Naive thymus-derived CD4-positive, alpha-beta T cell (primary cell): ENCODE data around the gene RBCK1. TPM values are rescaled to one million over a fixed set of nuclear protein-coding genes. Genes with fewer than 3 reads are reported as not detected.

Source experiments
- ATAC-seq: fragments of 150-1000 bp; cut with Tn5 transposase; 2 replicates; pipeline ENCODE4 v1.10.0; 2021; ENCODE audit warnings: mild to moderate bottlenecking, moderate library complexity
- CTCF ChIA-PET: fragments of 350-600 bp; sonication (Branson Sonifier 250); formaldehyde crosslinking; loops from one replicate; lab custom pipeline; 2021; ENCODE audit warnings: antibody characterized with exemption; lab: Charles Lee
- POLR2A ChIA-PET: fragments of 350-600 bp; sonication (Branson Sonifier 250); formaldehyde crosslinking; loops from one replicate; lab custom pipeline; 2021; ENCODE audit warnings: antibody characterized with exemption, inconsistent platforms; lab: Charles Lee
- DNase-seq, 9 donors: peaks; one replicate each; pipeline versions ENCODE4 v3.0.0 to v3.0.0-alpha.2; 2020 to 2022; ENCODE audit warnings: mixed read lengths in 1 of 9
- H3K27ac ChIP-seq: one replicate; pipeline ENCODE4 v1.7.0; 2013; ENCODE audit warnings: mild to moderate bottlenecking, low read depth, low read length, moderate library complexity
- H3K27me3 ChIP-seq, 2 donors: one replicate each; pipeline ENCODE4 v1.7.0; 2013; ENCODE audit warnings: low read length in 2 of 2, mild to moderate bottlenecking in 2 of 2, moderate library complexity in 2 of 2; ENCODE audit not compliant: control insufficient read depth in 2 of 2, insufficient read depth in 2 of 2
- H3K36me3 ChIP-seq, 3 experiments: 1 replicate in 2 of 3; 2 replicates in 1 of 3; pipeline ENCODE4 v1.7.0; 2013; ENCODE audit warnings: low read length in 3 of 3, mild to moderate bottlenecking in 3 of 3, moderate library complexity in 1 of 3; ENCODE audit not compliant: insufficient read depth in 3 of 3, control insufficient read depth in 2 of 3
- H3K4me1 ChIP-seq, 2 donors: one replicate each; pipeline ENCODE4 v1.7.0; 2013; ENCODE audit warnings: low read length in 2 of 2, mild to moderate bottlenecking in 2 of 2, moderate library complexity in 1 of 2; ENCODE audit not compliant: control insufficient read depth in 2 of 2, insufficient read depth in 2 of 2
- H3K4me3 ChIP-seq: 2 replicates; pipeline ENCODE4 v1.7.0; 2013; ENCODE audit warnings: mild to moderate bottlenecking, low read length
- H3K9me3 ChIP-seq, 3 experiments: 1 replicate in 2 of 3; 2 replicates in 1 of 3; pipeline ENCODE4 v1.7.0; 2013; ENCODE audit warnings: low read length in 3 of 3; ENCODE audit not compliant: control insufficient read depth in 2 of 3
- H3K27ac Mint-ChIP-seq, 9 donors: one replicate each; pipeline ENCODE4 v1.8.0; 2020 to 2022; ENCODE audit warnings: mixed read lengths in 9 of 9, mild to moderate bottlenecking in 8 of 9, moderate library complexity in 5 of 9, inconsistent platforms in 2 of 9
- H3K27me3 Mint-ChIP-seq, 5 donors: one replicate each; pipeline ENCODE4 v1.8.0; 2021 to 2022; ENCODE audit warnings: mixed read lengths in 5 of 5, mild to moderate bottlenecking in 1 of 5
- H3K36me3 Mint-ChIP-seq, 5 donors: one replicate each; pipeline ENCODE4 v1.8.0; 2020 to 2022; ENCODE audit warnings: mixed read lengths in 5 of 5, mild to moderate bottlenecking in 3 of 5, inconsistent platforms in 1 of 5
- H3K4me1 Mint-ChIP-seq, 7 donors: one replicate each; pipeline ENCODE4 v1.8.0; 2020 to 2022; ENCODE audit warnings: mixed read lengths in 7 of 7, mild to moderate bottlenecking in 3 of 7, inconsistent platforms in 1 of 7
- H3K4me3 Mint-ChIP-seq, 10 donors: one replicate each; pipeline ENCODE4 v1.8.0; 2020 to 2022; ENCODE audit warnings: mild to moderate bottlenecking in 10 of 10, mixed read lengths in 10 of 10, moderate library complexity in 6 of 10, inconsistent platforms in 2 of 10
- H3K9me3 Mint-ChIP-seq, 11 donors: one replicate each; pipeline ENCODE4 v1.8.0; 2020 to 2022; ENCODE audit warnings: mixed read lengths in 11 of 11, mild to moderate bottlenecking in 4 of 11, inconsistent platforms in 1 of 11, moderate library complexity in 1 of 11
- intact Hi-C, 2 donors: fragments of 100-400 bp; cut with micrococcal nuclease; formaldehyde crosslinking; loops; one replicate each; pipeline ENCODE4 v1.15.1; 2023
- polyA plus RNA-seq, 2 donors: library from polyadenylated mRNA; unstranded; fragments of 300-500 nt; fragmentation: Illumina TruSeq; gene quantifications; one replicate each; pipeline ENCODE4 v1.2.3, GENCODE V29; 2021
- total RNA-seq, 6 experiments: library from RNA in 5 of 6; stranded (reverse) in 5 of 6; gene quantifications; 1 replicate in 5 of 6; 2 replicates in 1 of 6; pipeline ENCODE4 v1.2.3 and lab custom pipeline; 2021 to 2026

Gene RBCK1
- total and polyA plus RNA-seq, 7 experiments from 2014 or later = 70.3 to 153 (median 96.9) TPM

DNA sequence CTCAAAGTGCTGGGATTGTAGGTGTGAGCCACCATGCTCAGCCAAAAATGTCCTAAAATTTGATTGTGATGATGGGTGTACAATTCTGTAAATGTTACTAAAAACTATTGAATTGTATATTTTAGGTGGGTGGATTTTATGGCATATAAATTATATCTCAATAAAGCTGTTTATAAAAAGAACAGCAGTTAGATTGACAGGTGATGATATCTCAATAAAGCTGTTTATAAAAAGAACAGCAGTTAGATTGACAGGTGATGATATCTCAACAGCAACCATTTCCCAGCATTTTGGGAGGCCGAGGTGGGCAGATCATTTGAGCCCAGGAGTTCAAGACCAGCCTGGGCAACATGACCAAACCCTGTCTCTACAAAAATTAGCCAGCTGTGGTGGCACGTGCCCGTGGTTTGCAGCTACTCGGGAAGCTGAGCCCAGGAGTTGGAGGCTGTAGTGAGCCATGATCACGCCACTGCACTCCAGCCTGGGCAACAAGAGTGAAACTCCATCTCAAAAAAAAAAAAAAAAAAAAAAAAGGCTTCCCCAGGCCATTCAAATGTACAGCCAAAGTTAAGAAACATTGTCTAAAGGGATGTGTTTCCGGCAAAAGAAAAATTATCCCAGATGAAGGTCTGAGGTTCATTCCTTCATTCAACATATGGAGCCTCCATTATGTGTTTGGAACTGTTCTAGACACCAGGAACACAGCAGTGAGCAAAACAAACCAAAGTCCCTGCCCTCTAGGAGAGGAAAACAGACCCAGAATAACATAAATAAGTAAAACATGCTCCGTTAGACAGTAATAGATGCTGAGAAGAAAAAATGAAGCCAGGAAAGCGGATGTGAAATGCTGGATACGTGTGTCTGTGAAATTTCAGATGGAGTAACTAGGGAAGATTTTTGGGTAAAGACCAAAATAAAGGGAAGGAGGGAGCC, 1.6 kb upstream of the RBCK1 start:
- H3K4me3 ChIP-seq = no peak overlapping the region
- DNase-seq (no peak), ATAC-seq (no peak)
- H3K4me1 ChIP-seq = peaks cover 20 to 40% of the 10 kb centered on the region in 2 donors
- H3K27ac ChIP-seq = no peak overlapping the region
- H3K4me3 Mint-ChIP-seq = peak overlapping the region; percentile 86 to 96 (median 94)
- H3K36me3 Mint-ChIP-seq = peaks cover 4 to 41% (median 10%) of the 10 kb centered on the region in 5 donors
- ChIA-PET CTCF (interaction anchor here (0.6 to 1.6 kb wide), 3 partner anchors 26 to 70 kb away, joined by 3 read pairs; partner anchors contain the start of gene TRIB3), POLR2A (interaction anchor here (0.6 to 2.1 kb wide), 8 partner anchors 24 to 107 kb away, joined by 3 to 6 read pairs (median 4); partner anchors contain the start of genes TBC1D20 and TRIB3)
- peaks cover 30 to 59% (median 46%) of the 10 kb centered on the region in 7 donors for H3K4me1 Mint-ChIP-seq
- no peaks in the 10 kb centered on the region for H3K27me3 Mint-ChIP-seq
- H3K9me3 Mint-ChIP-seq = peaks cover 0 to 9% (median 0%) of the 10 kb centered on the region in 11 donors
- no peaks in the 10 kb centered on the region for H3K27me3 ChIP-seq
- peaks cover 0 to 24% (median 3%) of the 10 kb centered on the region in 3 experiments for H3K36me3 ChIP-seq
- no peaks in the 10 kb centered on the region for H3K9me3 ChIP-seq
- intact Hi-C loops = loop anchor here (1.0 to 10.0 kb wide), 8 partner anchors 24 to 818 kb away; partner anchors contain the start of genes C20orf96 (in 1 of the 2), CSNK2A1 (in 1 of the 2), RAD21L1 (in 1 of the 2) and TBC1D20 (in 1 of the 2)
- H3K27ac Mint-ChIP-seq = peak overlapping the region; percentile 89 to 99 (median 96)

DNA sequence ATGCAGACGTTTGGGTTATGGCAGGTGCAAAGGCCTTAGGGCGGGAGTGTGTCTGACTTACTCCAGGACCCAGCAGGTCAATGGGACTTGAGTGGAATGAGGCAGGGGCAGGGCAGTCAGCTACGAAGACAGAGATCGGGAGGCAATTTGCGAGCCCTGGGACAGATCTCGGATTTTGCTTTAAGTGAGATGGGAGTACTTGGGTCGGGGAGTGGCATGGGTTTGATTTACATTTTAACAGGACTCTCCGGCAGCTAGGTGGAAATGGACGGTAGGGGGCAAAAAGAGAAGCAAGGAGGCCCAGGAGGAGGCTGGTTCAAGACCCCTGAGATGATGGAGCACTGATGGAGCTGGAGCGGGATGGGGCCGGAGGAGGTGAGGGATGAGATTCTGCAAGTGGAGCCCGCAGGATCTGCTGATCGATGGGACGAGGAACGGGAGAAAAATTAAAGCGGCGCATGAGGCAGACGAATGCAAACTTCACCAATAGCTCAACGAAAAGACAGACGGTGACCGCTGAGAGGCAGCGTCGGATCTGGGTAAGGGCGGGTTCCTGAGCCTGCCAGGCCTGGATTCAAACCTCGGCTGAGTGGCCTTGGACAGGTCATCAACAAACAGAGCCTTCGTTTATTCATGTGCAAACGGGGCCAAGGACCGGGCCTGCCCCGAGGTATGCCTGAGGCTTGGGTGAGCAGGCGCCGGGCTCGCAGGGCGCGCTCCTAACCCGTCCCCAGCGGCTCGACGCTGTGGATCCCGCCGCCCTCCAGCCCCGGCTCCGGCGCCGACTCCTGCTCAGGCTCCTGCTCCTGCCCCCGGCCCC, 756 bp upstream of the RBCK1 start:
- Histone ChIP-seq H3K27me3 (no peaks in the 10 kb centered on the region), H3K4me3 (peak overlapping the region; percentile 71), H3K4me1 (peaks cover 20 to 32% of the 10 kb centered on the region in 2 donors), H3K27ac (peak overlapping the region; percentile 83), H3K9me3 (no peaks in the 10 kb centered on the region), H3K36me3 (peaks cover 0 to 30% (median 3%) of the 10 kb centered on the region in 3 experiments)
- peak overlapping the region; percentile 86 to 96 (median 94) for H3K4me3 Mint-ChIP-seq
- DNase-seq (peak in 8 of 9 donors; percentile 31 to 74 (median 39)), ATAC-seq (peak; percentile 49)
- H3K36me3 Mint-ChIP-seq = peaks cover 4 to 45% (median 17%) of the 10 kb centered on the region in 5 donors
- H3K27ac Mint-ChIP-seq = peak overlapping the region; percentile 89 to 99 (median 96)
- H3K4me1 Mint-ChIP-seq = peaks cover 26 to 59% (median 46%) of the 10 kb centered on the region in 7 donors
- no peaks in the 10 kb centered on the region for H3K27me3 Mint-ChIP-seq
- CTCF ChIA-PET = interaction anchor here (0.6 to 1.6 kb wide), 5 partner anchors 27 to 71 kb away, joined by 3 read pairs; partner anchors contain the start of gene TRIB3
- POLR2A ChIA-PET = interaction anchor here (0.5 to 2.1 kb wide), 11 partner anchors 25 to 137 kb away, joined by 3 to 6 read pairs (median 4); partner anchors contain the start of genes CSNK2A1, TBC1D20 and TRIB3
- H3K9me3 Mint-ChIP-seq = peaks cover 0 to 10% (median 0%) of the 10 kb centered on the region in 11 donors
- intact Hi-C loops = loop anchor here (1.0 to 10.0 kb wide), 8 partner anchors 25 to 817 kb away; partner anchors contain the start of genes C20orf96 (in 1 of the 2), CSNK2A1 (in 1 of the 2), RAD21L1 (in 1 of the 2) and TBC1D20 (in 1 of the 2)

DNA sequence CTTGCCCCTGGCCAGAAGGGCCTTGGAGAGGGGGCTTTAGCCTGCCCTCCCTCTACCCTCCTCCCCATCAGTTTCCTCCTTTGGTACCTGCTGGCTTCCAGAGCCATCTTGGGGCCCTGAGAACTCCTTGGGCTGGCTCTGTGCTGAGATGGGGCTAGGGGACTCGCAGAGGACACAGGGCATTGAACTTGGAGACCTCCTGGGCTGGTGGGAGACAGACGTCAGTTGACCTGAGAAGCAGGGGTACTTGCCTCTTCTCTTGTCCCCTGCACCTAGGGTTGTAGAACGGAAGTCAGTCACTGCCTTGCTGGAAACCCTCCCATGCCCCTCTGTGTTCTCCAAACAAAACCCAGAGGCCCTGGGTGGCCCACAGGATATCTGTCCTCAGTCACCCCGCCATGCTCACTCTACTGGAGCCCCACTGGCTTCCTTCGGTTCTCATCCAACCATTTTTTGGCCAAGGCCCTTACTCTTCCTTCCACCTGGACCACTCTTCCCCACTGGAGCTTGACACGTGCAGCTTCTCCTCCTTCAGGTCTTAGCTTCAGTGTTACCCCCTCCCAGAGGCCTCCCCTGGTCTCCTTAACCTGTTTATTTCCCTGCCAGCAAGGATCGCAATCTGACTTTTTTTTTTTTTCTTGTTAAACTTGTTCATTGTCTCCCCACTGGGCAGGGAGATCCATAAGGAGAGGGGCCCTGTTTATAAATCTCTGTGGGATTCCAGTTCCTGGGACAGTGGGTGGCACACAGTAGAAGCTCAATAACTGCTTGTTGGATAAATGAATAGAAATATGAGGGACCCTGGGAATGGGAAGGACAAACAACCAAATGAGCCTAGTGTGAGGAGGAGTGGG, 971 bp downstream of the RBCK1 start:
- peak in 5 of 9 donors; percentile 7 to 17 (median 16) for DNase-seq
- no peaks in the 10 kb centered on the region for H3K27me3 Mint-ChIP-seq
- H3K27ac Mint-ChIP-seq = peak overlapping the region; percentile 56 to 97 (median 94)
- H3K4me1 ChIP-seq = peaks cover 20 to 25% of the 10 kb centered on the region in 2 donors
- ATAC-seq = no peak
- no peaks in the 10 kb centered on the region for H3K27me3 ChIP-seq
- H3K4me3 ChIP-seq = peak overlapping the region; percentile 97
- H3K4me1 Mint-ChIP-seq = peaks cover 32 to 64% (median 56%) of the 10 kb centered on the region in 7 donors
- intact Hi-C loops = loop anchor here (1.0 to 10.0 kb wide), 10 partner anchors 24 to 816 kb away; partner anchors contain the start of genes CSNK2A1 (in 2 of the 2), RAD21L1 (in 1 of the 2) and TBC1D20 (in 1 of the 2)
- H3K36me3 ChIP-seq = peaks cover 0 to 30% (median 3%) of the 10 kb centered on the region in 3 experiments
- no peaks in the 10 kb centered on the region for H3K9me3 ChIP-seq
- peaks cover 4 to 46% (median 28%) of the 10 kb centered on the region in 5 donors for H3K36me3 Mint-ChIP-seq
- peaks cover 0 to 9% (median 0%) of the 10 kb centered on the region in 11 donors for H3K9me3 Mint-ChIP-seq
- CTCF ChIA-PET = interaction anchor here (0.6 to 0.8 kb wide), 2 partner anchors 23 to 53 kb away, joined by 3 read pairs; partner anchors contain the start of gene TBC1D20
- peak overlapping the region; percentile 89 for H3K27ac ChIP-seq
- POLR2A ChIA-PET = interaction anchor here (0.6 to 1.6 kb wide), 3 partner anchors 28 to 869 kb away, joined by 3 to 12 read pairs (median 3); no protein-coding TSS in a partner anchor
- H3K4me3 Mint-ChIP-seq = peak overlapping the region; percentile 84 to 99 (median 93)

DNA sequence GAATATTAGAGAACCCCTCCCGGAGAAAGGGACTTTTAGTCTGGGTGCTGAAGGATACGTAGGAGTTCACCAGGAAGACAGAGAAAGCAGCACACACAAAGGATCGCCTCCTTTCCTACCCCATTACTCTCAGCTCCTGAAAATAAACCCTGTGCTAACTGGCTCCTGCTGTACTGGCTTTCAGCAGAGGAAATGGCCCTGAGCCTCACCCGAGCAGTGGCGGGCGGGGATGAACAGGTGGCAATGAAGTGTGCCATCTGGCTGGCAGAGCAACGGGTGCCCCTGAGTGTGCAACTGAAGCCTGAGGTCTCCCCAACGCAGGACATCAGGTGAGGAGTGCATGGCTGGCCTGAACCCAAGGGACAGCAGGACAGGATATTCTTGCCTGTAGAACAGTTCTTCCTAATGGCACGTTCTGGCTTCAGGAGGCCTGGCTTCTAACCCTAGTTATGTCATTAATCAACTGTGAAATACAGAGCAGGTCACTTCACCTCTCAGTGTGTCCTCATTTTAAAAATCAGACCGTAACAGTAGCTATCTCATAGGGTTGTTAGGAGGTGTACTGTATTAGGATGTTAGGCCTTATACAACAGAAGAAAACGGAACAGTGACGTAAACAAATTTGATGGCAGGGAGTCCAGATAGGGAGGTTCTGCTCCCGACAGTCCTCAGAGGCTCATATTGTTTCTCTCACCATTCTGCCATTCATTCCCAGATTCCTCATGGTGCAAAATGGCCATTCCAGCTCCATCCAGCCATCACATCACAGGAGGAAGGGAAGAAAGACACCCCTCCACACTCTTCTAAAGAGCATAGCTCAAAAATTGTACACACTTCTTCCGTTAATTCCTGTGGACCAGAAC, 1.8 kb downstream of the RBCK1 start:
- Mint-ChIP-seq H3K9me3 (peaks cover 0 to 9% (median 0%) of the 10 kb centered on the region in 11 donors), H3K36me3 (peaks cover 4 to 46% (median 28%) of the 10 kb centered on the region in 5 donors), H3K27ac (peak overlapping the region; percentile 24 to 97 (median 94)), H3K4me1 (peaks cover 35 to 68% (median 60%) of the 10 kb centered on the region in 7 donors), H3K27me3 (no peaks in the 10 kb centered on the region), H3K4me3 (peak overlapping the region; percentile 84 to 99 (median 93))
- intact Hi-C loops = loop anchor here in 1 of 2 donors (2.0 to 10.0 kb wide), 5 partner anchors 23 to 815 kb away; partner anchors contain the start of genes CSNK2A1 and RAD21L1
- Histone ChIP-seq H3K27ac (peak overlapping the region; percentile 89), H3K36me3 (peaks cover 0 to 30% (median 3%) of the 10 kb centered on the region in 3 experiments), H3K4me1 (peaks cover 20 to 25% of the 10 kb centered on the region in 2 donors), H3K27me3 (no peaks in the 10 kb centered on the region), H3K4me3 (peak overlapping the region; percentile 97), H3K9me3 (no peaks in the 10 kb centered on the region)
- ATAC-seq (no peak), DNase-seq (peak in 1 of 9 donors; percentile 28)
- ChIA-PET POLR2A (interaction anchor here (1.1 to 1.6 kb wide), 2 partner anchors 28 to 54 kb away, joined by 3 to 12 read pairs; no protein-coding TSS in a partner anchor), CTCF (interaction anchor here (0.8 kb wide), 1 partner anchor 53 kb away, joined by 3 read pairs; the partner anchor contains the start of gene TBC1D20)
